AML-193 (cell line): ENCODE data around the gene MCTP1.
"Not testable (repeated sequence)": the region's sequence is repeated elsewhere in the genome, so short reads cannot be mapped to it uniquely, and the experiment has no call there.

Source experiments
- DNase-seq, 2 experiments: peaks; one replicate each; lab custom pipeline; 2025; lab: John Stamatoyannopoulos, UW

The MCTP1 gene

GRCh38 chr5:95027775-95028174 is 257.1 kb downstream of the MCTP1 start:
- DNase-seq, result no peak

- DNase-seq, result peak; percentile 92 to 94
These were observed 257.7 kb downstream of the MCTP1 start for GRCh38 chr5:95027151-95027721.

DNA sequence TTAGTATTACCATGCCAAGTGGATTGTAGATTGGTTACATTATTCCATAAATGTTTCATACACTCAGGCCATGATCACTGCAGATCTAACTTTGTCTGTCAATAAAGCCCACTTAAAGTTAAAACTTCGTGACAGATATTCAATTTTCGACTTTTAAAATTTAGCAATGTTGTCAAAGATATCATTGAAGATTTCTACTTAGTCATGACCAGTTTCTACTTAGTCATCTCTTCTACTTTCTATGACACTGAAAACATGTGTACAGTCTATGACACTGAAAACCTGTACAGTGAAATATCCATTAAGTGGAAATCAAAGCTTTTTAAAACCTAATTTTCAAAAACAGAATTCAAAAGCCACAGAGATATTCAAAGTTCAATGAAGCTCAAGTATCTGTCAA is 258.2 kb downstream of the MCTP1 start:
- no peak for DNase-seq

GRCh38 chr5:95022967-95023695 is 261.8 kb downstream of the MCTP1 start:
- peak; percentile 53 to 62 for DNase-seq

DNA sequence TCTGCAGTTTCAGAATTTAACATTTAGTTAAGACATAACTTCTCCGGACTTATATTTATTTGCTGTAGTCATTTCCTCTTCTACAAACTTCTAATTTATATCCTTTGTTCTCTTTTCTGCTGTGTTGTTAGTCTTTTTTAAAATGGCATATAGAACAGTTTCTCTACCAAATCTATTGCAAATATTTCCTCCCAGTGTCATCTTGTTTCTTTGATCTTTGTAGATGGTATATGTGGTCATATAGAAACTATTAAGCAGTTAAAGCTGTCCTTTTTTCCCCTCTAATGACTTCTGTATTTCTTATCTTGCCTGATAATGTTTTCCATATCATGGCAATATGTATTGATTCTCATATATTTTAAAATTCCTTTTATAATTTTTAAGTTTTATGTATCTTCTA is 264.5 kb downstream of the MCTP1 start:
- DNase-seq, result no peak

DNA sequence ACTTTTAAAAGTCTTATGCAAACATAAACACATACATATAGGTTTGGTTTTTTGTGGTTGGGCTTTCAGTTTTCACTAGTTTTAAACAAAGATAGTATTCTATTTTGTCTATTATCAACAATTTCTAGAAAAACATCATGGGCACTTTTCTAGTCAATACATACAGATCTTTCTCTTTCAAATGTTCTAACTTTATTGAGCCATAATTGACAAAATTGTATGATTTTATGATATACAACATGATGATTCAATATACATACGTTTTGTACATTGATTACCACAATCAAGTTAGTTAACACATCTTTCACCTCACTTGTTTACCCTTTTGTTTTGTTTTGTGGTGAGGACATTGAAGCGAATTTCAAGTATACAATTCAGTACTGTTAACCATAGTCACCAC is 265.9 kb downstream of the MCTP1 start:
- DNase-seq, result no peak

DNA sequence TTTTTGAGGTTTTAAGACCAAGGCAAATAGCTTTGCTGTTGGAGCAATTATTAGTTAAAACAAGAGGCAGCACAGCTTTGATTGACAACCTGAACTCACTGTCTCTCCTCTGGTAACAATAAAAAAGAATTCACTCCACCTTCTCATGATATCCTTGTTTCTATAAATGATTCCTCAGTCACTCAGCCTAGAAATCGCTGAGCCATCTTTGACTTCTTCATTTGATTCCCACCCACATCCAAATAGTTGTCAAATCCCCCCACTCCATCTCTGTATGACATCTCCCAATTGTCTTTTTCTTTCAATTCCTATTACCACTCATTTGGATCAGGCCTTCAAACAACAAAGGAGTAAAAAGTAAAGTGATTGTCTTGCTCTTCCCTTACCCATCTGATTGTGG is 266.4 kb downstream of the MCTP1 start:
- no peak for DNase-seq

- no peak for DNase-seq
These were observed 275.1 kb downstream of the MCTP1 start for GRCh38 chr5:95009812-95010211.

GRCh38 chr5:95007921-95008597 is 276.8 kb downstream of the MCTP1 start:
- no peak for DNase-seq

- no peak for DNase-seq
These were observed 279.1 kb downstream of the MCTP1 start for GRCh38 chr5:95005811-95006210.

DNA sequence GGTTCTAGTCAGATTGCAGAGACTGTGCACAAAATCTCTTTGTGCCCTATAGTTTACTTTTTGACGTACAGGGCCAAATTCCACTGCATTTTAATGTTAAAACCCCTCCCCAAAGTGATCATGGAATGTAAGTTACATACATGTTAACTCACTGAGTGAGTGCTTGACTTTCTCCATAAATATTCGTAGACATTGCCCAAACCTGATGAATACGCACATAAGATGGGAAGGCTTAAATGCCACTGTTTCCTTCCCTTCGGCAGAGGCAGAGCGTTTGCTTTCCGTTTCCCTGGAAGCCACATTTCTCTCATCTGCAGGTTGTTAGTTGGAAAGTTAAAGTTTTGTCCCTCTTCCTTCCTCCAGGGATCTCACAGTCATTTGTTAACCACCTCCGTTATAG is 286.2 kb downstream of the MCTP1 start:
- no peak for DNase-seq

DNA sequence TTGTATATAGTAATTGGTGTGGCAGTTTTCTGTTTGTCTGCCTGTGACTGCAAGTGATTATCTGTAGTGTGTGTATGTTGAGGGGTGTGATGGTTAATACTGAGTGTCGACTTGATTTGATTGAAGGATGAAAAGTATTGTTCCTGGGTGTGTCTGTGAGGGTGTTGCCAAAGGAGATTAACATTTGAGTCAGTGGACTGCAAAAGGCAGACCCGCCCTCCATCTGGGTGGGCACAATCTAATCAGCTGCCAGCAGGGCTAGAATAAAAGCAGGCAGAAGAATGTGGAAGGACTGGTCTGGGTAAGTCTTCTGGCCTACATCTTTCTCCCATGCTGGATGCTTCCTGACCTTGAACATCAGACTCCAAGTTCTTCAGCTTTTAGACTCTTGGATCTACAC is 290.4 kb downstream of the MCTP1 start:
- not testable (repeated sequence) for DNase-seq

DNA sequence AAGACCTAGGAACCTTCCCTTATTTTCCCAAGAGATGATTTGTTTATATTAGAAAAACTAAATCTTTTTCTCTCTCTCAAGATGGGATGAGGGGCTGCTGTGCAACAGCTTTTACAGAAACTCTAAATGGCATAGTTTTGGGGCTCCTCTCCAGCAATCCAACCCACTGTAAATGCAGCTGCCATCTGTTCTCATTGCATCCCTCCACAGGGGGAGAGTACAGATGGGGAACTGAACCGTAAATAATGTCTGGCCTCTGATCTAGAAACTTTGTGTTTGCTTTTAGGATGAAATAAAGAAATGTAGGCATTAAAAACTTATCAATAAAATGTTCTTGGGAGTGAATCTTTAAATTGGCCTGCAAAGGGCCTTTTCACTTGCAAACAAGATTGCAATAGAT is 291.4 kb downstream of the MCTP1 start:
- DNase-seq, result no peak

DNA sequence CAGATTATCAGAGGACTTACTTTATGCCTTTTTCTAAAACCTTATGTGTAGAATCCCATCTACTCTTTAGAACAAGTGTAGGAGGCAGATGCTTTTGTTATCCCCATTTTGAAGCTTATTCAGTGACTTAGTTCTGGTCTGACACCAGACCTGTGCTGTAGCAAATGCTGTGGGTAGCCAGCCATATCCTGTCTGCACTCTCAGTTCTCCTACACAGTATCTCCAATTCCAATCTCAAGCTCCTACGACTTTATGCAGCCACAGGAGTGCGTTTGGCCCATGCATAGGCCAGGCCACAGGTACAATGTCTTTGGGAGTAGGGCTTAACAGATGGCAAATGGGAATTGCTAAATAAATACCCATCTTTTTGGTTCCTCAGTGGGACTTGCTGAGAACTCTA is 292.6 kb downstream of the MCTP1 start:
- DNase-seq, result no peak

DNA sequence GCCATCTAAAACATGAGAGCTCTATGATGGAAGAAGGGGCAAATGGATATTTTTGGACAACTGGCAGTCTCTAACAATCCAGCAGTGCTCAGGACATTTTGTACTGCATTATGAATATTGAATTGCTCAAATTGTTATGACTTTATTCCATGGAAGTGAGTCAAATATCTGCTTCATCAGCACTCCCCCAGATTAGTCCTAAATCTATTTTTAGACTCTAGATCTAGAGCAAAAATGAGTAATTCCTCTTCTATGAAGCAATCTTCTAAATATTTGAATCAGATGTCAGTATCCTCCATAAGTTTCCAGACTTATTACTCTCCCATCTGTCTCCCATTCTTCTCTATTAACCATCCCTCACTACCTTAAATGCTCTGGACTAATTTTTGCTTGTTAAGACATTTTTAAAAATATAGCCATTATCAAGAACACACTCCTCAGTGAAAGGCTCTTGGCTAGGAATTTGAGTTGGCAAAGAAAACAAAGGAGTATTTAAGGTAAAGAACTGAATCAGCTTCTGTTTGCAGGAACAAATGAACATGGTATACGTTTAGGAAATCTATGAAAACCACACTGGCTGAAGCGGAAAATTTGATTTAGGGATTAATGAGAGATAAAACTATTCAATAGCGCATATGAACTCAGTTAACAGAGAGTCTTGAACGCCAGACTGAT is 300.9 kb downstream of the MCTP1 start:
- no peak for DNase-seq

- no peak for DNase-seq
These were observed 307.5 kb downstream of the MCTP1 start for GRCh38 chr5:94977437-94977836.

GRCh38 chr5:94976853-94977252 is 308.0 kb downstream of the MCTP1 start:
- DNase-seq, result no peak

GRCh38 chr5:94972268-94972667 is 312.6 kb downstream of the MCTP1 start:
- DNase-seq, result no peak

DNA sequence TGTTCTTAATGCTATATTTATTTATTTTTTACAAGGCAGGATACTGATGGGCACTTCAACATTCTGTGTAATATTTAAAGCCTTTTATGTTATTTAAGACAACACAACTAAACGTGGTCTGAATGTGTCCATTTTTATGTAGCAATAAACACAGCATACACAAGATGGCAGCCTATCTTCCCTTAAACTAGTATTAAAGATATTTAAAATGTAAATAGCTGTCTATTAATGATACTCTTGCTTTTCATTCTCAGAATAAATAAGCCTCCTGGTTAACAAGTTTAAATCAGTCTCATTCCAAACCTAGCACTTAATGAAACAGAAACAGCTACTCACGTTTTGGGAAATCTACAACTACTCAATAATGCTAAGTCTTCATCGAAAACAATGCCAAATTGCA is 315.7 kb downstream of the MCTP1 start:
- peak; percentile 42 to 48 for DNase-seq

DNA sequence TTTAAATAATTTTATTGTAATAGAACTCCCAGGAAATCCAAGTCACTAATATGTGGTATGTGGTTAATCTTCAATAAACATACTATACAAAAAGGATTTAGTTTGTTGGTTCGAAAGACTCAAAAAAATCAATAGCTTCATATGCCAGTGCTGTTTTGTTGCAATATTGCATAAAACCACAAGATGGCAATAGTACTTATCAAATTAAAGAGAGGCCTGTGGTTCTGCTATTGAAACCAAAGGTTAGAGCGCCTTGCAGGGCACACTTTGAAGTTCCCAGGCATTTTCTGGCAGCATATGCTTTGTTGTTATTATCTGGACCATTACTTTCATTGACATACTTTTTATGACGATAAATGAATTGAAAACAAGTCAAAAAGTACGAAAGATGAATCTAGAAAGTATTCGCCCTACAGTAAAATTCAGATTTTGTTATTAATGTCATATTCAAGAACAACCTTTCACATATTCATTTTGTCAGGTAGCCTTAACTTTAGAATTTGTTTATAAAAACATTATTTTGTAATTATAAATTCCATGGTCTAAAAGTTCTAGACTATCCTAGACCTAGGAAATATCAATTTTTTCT is 316.3 kb downstream of the MCTP1 start:
- DNase-seq, result peak; percentile 75 to 77

DNA sequence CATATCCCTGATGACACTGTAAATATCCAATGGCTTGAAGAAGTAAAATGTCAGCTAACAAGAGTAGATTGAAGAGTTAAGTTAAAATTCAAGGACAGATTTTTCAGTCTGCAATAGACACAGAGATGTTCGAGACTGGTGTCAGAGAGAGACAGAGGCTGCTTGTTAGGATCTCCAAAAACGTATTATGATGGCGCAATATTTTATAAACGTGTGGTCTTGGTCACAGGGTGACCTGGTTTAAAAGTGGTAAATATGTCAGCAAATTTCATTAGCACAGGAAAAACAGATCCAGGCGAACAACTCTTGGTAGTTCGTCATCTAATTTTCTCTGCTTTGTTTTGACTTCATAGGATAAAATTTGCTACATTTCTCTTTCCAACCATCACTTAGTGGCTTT is 317.4 kb downstream of the MCTP1 start:
- no peak for DNase-seq

DNA sequence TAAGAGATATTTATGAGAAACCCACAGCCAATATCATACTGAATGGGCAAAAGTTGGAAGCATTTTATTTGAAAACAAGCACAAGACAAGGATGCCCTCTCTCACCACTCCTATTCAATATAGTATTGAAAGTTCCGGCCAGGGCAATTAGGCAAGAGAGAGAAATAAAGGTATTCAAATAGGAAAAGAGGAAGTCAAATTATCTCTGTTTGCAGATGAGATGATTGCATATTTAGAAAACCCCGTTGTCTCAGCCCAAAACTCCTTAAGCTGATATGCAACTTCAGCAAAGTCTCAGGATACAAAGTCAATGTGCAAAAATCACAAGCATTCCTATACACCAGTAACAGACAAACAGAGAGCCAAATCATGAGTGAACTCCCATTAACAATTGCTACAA is 325.6 kb downstream of the MCTP1 start:
- DNase-seq, result not testable (repeated sequence)
